GM12878 (cell line): ENCODE data around the gene ACTL6B. TPM values are rescaled to one million over a fixed set of nuclear protein-coding genes. Genes with fewer than 3 reads are reported as not detected.

Experiments
- ATAC-seq: fragments of 200-7000 bp; cut with Tn5 transposase; 3 replicates; pipeline ENCODE4 v1.9.1; 2020; ENCODE audit warnings: mild to moderate bottlenecking, moderate library complexity
- BruUV-seq: library from RNA; stranded (reverse); fragments of 400-500 nt; replicated peaks from 2 replicates; lab custom pipeline; 2021; lab: Mats Ljungman, UMichigan
- CTCF ChIA-PET: fragments of 300-600 bp; sonication (Branson Sonifier 250); formaldehyde crosslinking; extraction: SDS; loops from one replicate; lab custom pipeline; 2021; ENCODE audit warnings: inconsistent platforms; lab: Yijun Ruan, JAX
- POLR2A ChIA-PET: fragments of 350-600 bp; formaldehyde crosslinking; extraction: SDS; loops from one replicate; lab custom pipeline; 2021; ENCODE audit warnings: inconsistent platforms; lab: Charles Lee
- RAD21 ChIA-PET: fragments of 300-600 bp; sonication (Branson Sonifier 250); formaldehyde crosslinking; loops from one replicate; lab custom pipeline; 2023; ENCODE audit warnings: antibody characterized with exemption; ENCODE audit not compliant: unreplicated experiment; lab: Charles Lee
- SMC1A ChIA-PET: fragments of 300-600 bp; sonication (Branson Sonifier 250); formaldehyde crosslinking; loops from one replicate; lab custom pipeline; 2023; ENCODE audit not compliant: unreplicated experiment, uncharacterized antibody; lab: Charles Lee
- DNase-seq: peaks from one replicate; pipeline ENCODE4 v3.0.0-alpha.2; 2011; ENCODE audit warnings: low read depth, low spot score
- FAIRE-seq: peaks from 3 replicates; lab custom pipeline; 2011; peaks lifted over from hg19 to GRCh38; lab: Jason Lieb, UNC
- H2AFZ ChIP-seq: 2 replicates; pipeline ENCODE4 v1.6.0; 2011; ENCODE audit warnings: low read depth, low read length, control low read depth; ENCODE audit not compliant: control insufficient read depth
- H3K27ac ChIP-seq: 2 replicates; pipeline ENCODE4 v1.5.1; 2011; ENCODE audit warnings: control low read depth; ENCODE audit not compliant: control insufficient read depth, insufficient read depth
- H3K27me3 ChIP-seq, 2 experiments: replicated peaks in 1 of 2; 2 replicates each; pipeline versions ENCODE4 v1.6.0 to v1.6.1; 2011; ENCODE audit warnings: low read length in 1 of 2; ENCODE audit not compliant: control insufficient read depth in 2 of 2, insufficient read depth in 2 of 2
- H3K36me3 ChIP-seq, 2 experiments: 2 replicates each; pipeline ENCODE4 v1.5.1; 2011; ENCODE audit warnings: low read length in 1 of 2; ENCODE audit not compliant: control insufficient read depth in 2 of 2, insufficient read depth in 2 of 2
- H3K4me1 ChIP-seq: 2 replicates; pipeline ENCODE4 v1.6.1; 2011; ENCODE audit warnings: mild to moderate bottlenecking, low read length, moderate library complexity, mixed read lengths; ENCODE audit not compliant: control insufficient read depth, insufficient read depth
- H3K4me2 ChIP-seq: 2 replicates; pipeline ENCODE4 v1.6.0; 2011; ENCODE audit warnings: control low read depth; ENCODE audit not compliant: control insufficient read depth, insufficient read depth
- H3K4me3 ChIP-seq: fragments of 200-600 bp; sonication (generic); 2 replicates; pipeline ENCODE4 v1.5.1; 2016
- H3K79me2 ChIP-seq: 2 replicates; pipeline ENCODE4 v1.6.0; 2011; ENCODE audit warnings: low read length; ENCODE audit not compliant: control insufficient read depth, insufficient read depth
- H3K9ac ChIP-seq: 2 replicates; pipeline ENCODE4 v1.8.0; 2011; ENCODE audit warnings: low read length, control low read depth, mixed read lengths; ENCODE audit not compliant: control insufficient read depth, insufficient read depth
- H3K9me3 ChIP-seq: replicated peaks from 3 replicates; pipeline ENCODE4 v1.5.1; 2011; ENCODE audit warnings: mild to moderate bottlenecking, low read length; ENCODE audit not compliant: control insufficient read depth, insufficient read depth
- H4K20me1 ChIP-seq: 2 replicates; pipeline ENCODE4 v1.6.0; 2011; ENCODE audit not compliant: control insufficient read depth, insufficient read depth
- CTCF ChIP-seq, 3 experiments: IDR thresholded peaks in 2 of 3; conservative IDR thresholded peaks in 1 of 3; 2 replicates each; pipeline ENCODE4 v1.5.1; 2011; ENCODE audit warnings: low read depth in 3 of 3, low read length in 3 of 3, mild to moderate bottlenecking in 3 of 3, control low read depth in 2 of 3, moderate library complexity in 2 of 3, inconsistent platforms in 1 of 3, mixed read lengths in 1 of 3; ENCODE audit not compliant: control insufficient read depth in 2 of 3, insufficient read depth in 1 of 3; ENCODE audit errors: extremely low read depth in 1 of 3
- EED ChIP-seq: sonication (generic); IDR thresholded peaks from 2 replicates; pipeline ENCODE4 v1.6.1; 2016; ENCODE audit warnings: antibody characterized with exemption, low read depth
- EGR1 ChIP-seq, 2 experiments: IDR thresholded peaks; 1 replicate in 1 of 2; 2 replicates in 1 of 2; pipeline ENCODE4 v1.6.1; 2011 to 2012; ENCODE audit warnings: low read depth in 2 of 2, low read length in 2 of 2, borderline replicate concordance in 1 of 2, mild to moderate bottlenecking in 1 of 2, moderate library complexity in 1 of 2
- EP300 ChIP-seq, 2 experiments: fragments of 150-350 bp in 1 of 2; IDR thresholded peaks; 2 replicates each; pipeline ENCODE4 v1.6.1; 2011 to 2012; ENCODE audit warnings: low read depth in 2 of 2, low read length in 2 of 2, borderline replicate concordance in 1 of 2, improper control_type of control experiment in 1 of 2, inconsistent platforms in 1 of 2; ENCODE audit not compliant: control insufficient read depth in 1 of 2
- ETV6 ChIP-seq, 2 experiments: fragments of 450-650 bp in 1 of 2; IDR thresholded peaks in 1 of 2; conservative IDR thresholded peaks in 1 of 2; 2 replicates each; pipeline ENCODE4 v1.6.1; 2014; ENCODE audit warnings: antibody characterized with exemption in 1 of 2, borderline replicate concordance in 1 of 2, low read depth in 1 of 2, mild to moderate bottlenecking in 1 of 2, moderate library complexity in 1 of 2
- FOXM1 ChIP-seq: IDR thresholded peaks from 2 replicates; pipeline ENCODE4 v1.6.1; 2012; ENCODE audit warnings: low read depth, mild to moderate bottlenecking, inconsistent platforms, low read length, moderate library complexity
- MAX ChIP-seq: IDR thresholded peaks from 2 replicates; pipeline ENCODE4 v1.6.1; 2012; ENCODE audit warnings: low read depth, low read length, improper control_type of control experiment
- NKRF ChIP-seq: fragments of 450-650 bp; conservative IDR thresholded peaks from 2 replicates; pipeline ENCODE4 v1.6.1; 2017; ENCODE audit warnings: mild to moderate bottlenecking, moderate library complexity
- NRF1 ChIP-seq: conservative IDR thresholded peaks from 2 replicates; pipeline ENCODE4 v1.6.1; 2011; ENCODE audit warnings: mild to moderate bottlenecking, low read depth, low read length, improper control_type of control experiment
- RELA ChIP-seq: fragments of 450-650 bp; IDR thresholded peaks from 2 replicates; pipeline ENCODE4 v1.8.0; 2014; ENCODE audit warnings: borderline replicate concordance; ENCODE audit not compliant: partially characterized antibody
- SIN3A ChIP-seq: IDR thresholded peaks from 2 replicates; pipeline ENCODE4 v1.6.1; 2012; ENCODE audit warnings: low read depth, low read length, improper control_type of control experiment
- ZBTB4 ChIP-seq: fragments of 450-650 bp; formaldehyde crosslinking; IDR thresholded peaks from 2 replicates; pipeline ENCODE4 v1.4.0; 2022; ENCODE audit warnings: mild to moderate bottlenecking, moderate library complexity
- WGBS: methylation state at CpG from one replicate; pipeline ENCODE4 v1.1.6; 2016; ENCODE audit warnings: low lambda C conversion rate; ENCODE audit not compliant: insufficient replicate concordance, insufficient coverage; ENCODE audit errors: missing lambda C conversion rate; 5-methylcytosine and 5-hydroxymethylcytosine counted together
- in situ Hi-C: fragments of 300-500 bp; cut with MboI; formaldehyde crosslinking; loops from 9 replicates; pipeline ENCODE4 v1.14.3; 2018; ENCODE audit warnings: mixed read lengths
- intact Hi-C: fragments of 100-400 bp; cut with micrococcal nuclease; formaldehyde crosslinking; loops from one replicate; pipeline ENCODE4 v1.14.2; 2022; ENCODE audit not compliant: unreplicated experiment
- polyA plus RNA-seq, 11 experiments: library from polyadenylated mRNA; depleted of rRNA in 4 of 11; unstranded in 6 of 11; stranded (reverse) in 5 of 11; fragments of >200 nt; fragmentation: Nextera tagmentation in 4 of 11; fragmentation: Illumina TruSeq in 1 of 11; extraction: Ambion mirVana in 4 of 11; extraction: Trizol in 1 of 11; gene quantifications; 1 replicate in 1 of 11; 2 replicates in 10 of 11; pipeline versions ENCODE4 v1.2.1 to v1.2.3, GENCODE V29; 2011 to 2016; ENCODE audit warnings: inconsistent platforms in 2 of 11, missing spikeins in 2 of 11, low read depth in 1 of 11
- total RNA-seq, 4 experiments: library from RNA; depleted of rRNA in 3 of 4; stranded (reverse); fragments of >200 nt in 3 of 4; fragmentation: Illumina TruSeq in 1 of 4; extraction: Trizol in 1 of 4; gene quantifications; 2 replicates each; pipeline versions ENCODE4 v1.2.1 to v1.2.3, GENCODE V29; 2013 to 2021

ACTL6B gene
- total and polyA plus RNA-seq, 10 of the 15 experiments (the other 5 are each of a cell fraction or from before 2014, with no cell fraction given): not detected

GRCh38 chr7:100604028-100604975 is 51.9 kb downstream of the ACTL6B start:
- ATAC-seq (peak; percentile 89), FAIRE-seq (peak; percentile 49)
- TF ChIP-seq ETV6 (conservative IDR thresholded peaks at IDR 0.05 in 1 of 2, IDR thresholded peaks at IDR 0.05 in 1 of 2; ENCODE audit: borderline replicate concordance in 1 of 2, low read depth in 1 of 2): no peak
- TF ChIP-seq FOXM1: no peak
- TF ChIP-seq NKRF: no peak
- no peak for TF ChIP-seq RELA
- peak; percentile 33 to 45 (median 38) for TF ChIP-seq CTCF (IDR thresholded peaks at IDR 0.05 in 2 of 3, conservative IDR thresholded peaks at IDR 0.05 in 1 of 3; ENCODE audit: control insufficient read depth in 2 of 3, extremely low read depth in 1 of 3, insufficient read depth in 1 of 3, low read depth in 3 of 3, low read length in 3 of 3)
- no peak for TF ChIP-seq ZBTB4 (CRISPR knock-in tag)
- no peak for TF ChIP-seq SIN3A
- TF ChIP-seq EGR1 (IDR thresholded peaks at IDR 0.05; ENCODE audit: borderline replicate concordance in 1 of 2, low read depth in 2 of 2, low read length in 2 of 2): 0 out of 3 replicates have a peak, but pooled peaks of 1 of the 2 experiments have one; percentile 18
- no peak for TF ChIP-seq MAX
- no peak for TF ChIP-seq EP300 (IDR thresholded peaks at IDR 0.05; ENCODE audit: borderline replicate concordance in 1 of 2, control insufficient read depth in 1 of 2, low read depth in 2 of 2, low read length in 2 of 2)
- TF ChIP-seq EED: no peak
- TF ChIP-seq NRF1: no peak

More at GRCh38 chr7:100604028-100604975, 51.9 kb downstream of the ACTL6B start:
- in situ Hi-C loops: no loop called here
- Histone ChIP-seq H2AFZ (peak overlapping the region; percentile 92), H3K9ac (peak overlapping the region; percentile 44; the same call in 1 of the 2 replicates), H3K4me1 (peaks cover 10% of the 10 kb centered on the region), H3K36me3 (no peaks in the 10 kb centered on the region), H3K9me3 (no peaks in the 10 kb centered on the region), H4K20me1 (no peaks in the 10 kb centered on the region), H3K27me3 (peaks cover 2 to 5% of the 10 kb centered on the region in 2 experiments; a peak in 2 of 4 replicates), H3K4me2 (peak overlapping the region; percentile 99), H3K79me2 (no peaks in the 10 kb centered on the region), H3K27ac (no peak overlapping the region), H3K4me3 (peak overlapping the region; percentile 73)
- ChIA-PET RAD21 (interaction anchor here (0.6 to 1.4 kb wide), 4 partner anchors 18 to 104 kb away, joined by 3 to 5 read pairs (median 4); partner anchors contain the start of genes FBXO24 and LRCH4), SMC1A (interaction anchor here (1.3 kb wide), 1 partner anchor 19 kb away, joined by 6 read pairs; the partner anchor contains the start of genes FBXO24 and LRCH4), POLR2A (interaction anchor here (0.6 to 1.1 kb wide), 4 partner anchors 8 to 108 kb away, joined by 3 to 4 read pairs (median 4); partner anchors contain the start of gene MOSPD3), CTCF (interaction anchor here (0.7 to 2.2 kb wide), 5 partner anchors 8 to 101 kb away, joined by 3 to 6 read pairs (median 5); partner anchors contain the start of genes MOSPD3 and POP7)
- intact Hi-C loops: no loop called here
- DNase-seq: no peak
- 2% methylated on average over 40 of the region's 70 CpGs for WGBS
- BruUV-seq: no TSS peak
